Measurements from ENCODE around the gene PLCXD1. TPM values are rescaled to one million over a fixed set of nuclear protein-coding genes. Genes with fewer than 3 reads are reported as not detected.

The PLCXD1 gene
- polyA plus RNA-seq, 1 donor from 2014 or later, result 30.1 TPM

DNA sequence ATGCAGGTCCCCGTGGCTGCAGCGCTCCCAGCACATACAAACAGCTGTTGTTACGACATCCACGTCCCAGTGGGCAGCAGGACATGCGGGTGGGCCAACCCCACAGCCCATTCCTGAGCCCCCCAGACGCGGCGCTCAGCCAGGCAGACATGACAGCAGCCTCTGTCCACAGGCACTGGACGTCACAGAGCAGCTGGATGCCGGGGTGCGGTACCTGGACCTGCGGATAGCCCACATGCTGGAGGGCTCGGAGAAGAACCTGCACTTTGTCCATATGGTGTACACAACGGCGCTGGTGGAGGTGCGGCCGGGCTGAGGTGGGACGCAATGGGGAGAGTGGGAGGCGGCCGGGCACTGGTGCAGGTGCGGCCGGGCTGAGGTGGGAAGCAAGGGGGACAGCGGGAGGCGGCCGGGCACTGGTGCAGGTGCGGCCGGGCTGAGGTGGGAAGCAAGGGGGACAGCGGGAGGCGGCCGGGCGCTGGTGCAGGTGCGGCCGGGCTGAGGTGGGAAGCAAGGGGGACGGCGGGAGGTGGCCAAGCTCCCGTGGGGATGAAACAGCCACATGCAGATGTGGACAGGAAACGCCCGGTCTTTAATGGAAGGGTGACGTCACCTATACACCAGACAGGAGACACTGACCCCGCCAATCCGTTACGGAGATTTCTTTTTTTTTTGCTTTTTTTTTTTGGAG is 9.4 kb downstream of the PLCXD1 start:
- no peak overlapping the region for H3K9ac ChIP-seq (ENCODE audit: low read length)
- H3K9me3 ChIP-seq (ENCODE audit: low read length), result peaks cover 8% of the 10 kb centered on the region
- H3K36me3 ChIP-seq (ENCODE audit: insufficient read depth, low read length), result peaks cover 5% of the 10 kb centered on the region

GRCh38 chrX:291411-291901 is 10.3 kb downstream of the PLCXD1 start:
- TF ChIP-seq EZH2 (IDR thresholded peaks at IDR 0.05; ENCODE audit: borderline replicate concordance, insufficient read depth, low read length, poor library complexity, severe bottlenecking), result no peak
- Histone ChIP-seq H3K4me2 (ENCODE audit: low read length) (no peak overlapping the region), H3K79me2 (replicated peaks; ENCODE audit: insufficient read depth, low read length) (no peaks in the 10 kb centered on the region), H2AFZ (ENCODE audit: low read depth, low read length) (no peak overlapping the region), H3F3A (ENCODE audit: insufficient read depth, low read length, poor library complexity, severe bottlenecking) (no peaks in the 10 kb centered on the region), H3K27ac (ENCODE audit: low read length) (no peak overlapping the region), H3K9me3 (ENCODE audit: low read length) (peaks cover 8% of the 10 kb centered on the region), H4K20me1 (ENCODE audit: insufficient read depth) (no peaks in the 10 kb centered on the region), H3K9me2 (ENCODE audit: insufficient read depth, low read length) (no peaks in the 10 kb centered on the region), H3K36me3 (ENCODE audit: insufficient read depth, low read length) (peaks cover 5% of the 10 kb centered on the region), H3K9ac (ENCODE audit: low read length) (no peak overlapping the region), H3K4me3 (ENCODE audit: low read length) (no peak overlapping the region), H3K27me3 (ENCODE audit: insufficient read depth, low read depth, low read length) (no peaks in the 10 kb centered on the region)

More for the DNA sequence above, 9.4 kb downstream of the PLCXD1 start:
- Histone ChIP-seq H4K20me1 (ENCODE audit: insufficient read depth) (no peaks in the 10 kb centered on the region), H3F3A (ENCODE audit: insufficient read depth, low read length, poor library complexity, severe bottlenecking) (no peaks in the 10 kb centered on the region), H3K27ac (ENCODE audit: low read length) (no peak overlapping the region), H3K79me2 (replicated peaks; ENCODE audit: insufficient read depth, low read length) (no peaks in the 10 kb centered on the region), H3K27me3 (ENCODE audit: insufficient read depth, low read depth, low read length) (no peaks in the 10 kb centered on the region), H3K9me2 (ENCODE audit: insufficient read depth, low read length) (no peaks in the 10 kb centered on the region), H2AFZ (ENCODE audit: low read depth, low read length) (no peak overlapping the region), H3K4me3 (ENCODE audit: low read length) (no peak overlapping the region), H3K4me2 (ENCODE audit: low read length) (no peak overlapping the region)
- TF ChIP-seq RAD21 (conservative IDR thresholded peaks at IDR 0.05) (no peak), TAF1 (IDR thresholded peaks at IDR 0.05; ENCODE audit: low read depth) (no peak), EZH2 (IDR thresholded peaks at IDR 0.05; ENCODE audit: borderline replicate concordance, insufficient read depth, low read length, poor library complexity, severe bottlenecking) (no peak), SMC3 (conservative IDR thresholded peaks at IDR 0.05; ENCODE audit: poor library complexity) (no peak), REST (IDR thresholded peaks at IDR 0.05; ENCODE audit: borderline replicate concordance) (no peak), MXI1 (conservative IDR thresholded peaks at IDR 0.05; ENCODE audit: poor library complexity, severe bottlenecking) (no peak), EP300 (conservative IDR thresholded peaks at IDR 0.05; ENCODE audit: poor library complexity, severe bottlenecking) (no peak), POLR2AphosphoS5 (IDR thresholded peaks at IDR 0.05) (no peak)
- TF ChIP-seq, protein P1, sequence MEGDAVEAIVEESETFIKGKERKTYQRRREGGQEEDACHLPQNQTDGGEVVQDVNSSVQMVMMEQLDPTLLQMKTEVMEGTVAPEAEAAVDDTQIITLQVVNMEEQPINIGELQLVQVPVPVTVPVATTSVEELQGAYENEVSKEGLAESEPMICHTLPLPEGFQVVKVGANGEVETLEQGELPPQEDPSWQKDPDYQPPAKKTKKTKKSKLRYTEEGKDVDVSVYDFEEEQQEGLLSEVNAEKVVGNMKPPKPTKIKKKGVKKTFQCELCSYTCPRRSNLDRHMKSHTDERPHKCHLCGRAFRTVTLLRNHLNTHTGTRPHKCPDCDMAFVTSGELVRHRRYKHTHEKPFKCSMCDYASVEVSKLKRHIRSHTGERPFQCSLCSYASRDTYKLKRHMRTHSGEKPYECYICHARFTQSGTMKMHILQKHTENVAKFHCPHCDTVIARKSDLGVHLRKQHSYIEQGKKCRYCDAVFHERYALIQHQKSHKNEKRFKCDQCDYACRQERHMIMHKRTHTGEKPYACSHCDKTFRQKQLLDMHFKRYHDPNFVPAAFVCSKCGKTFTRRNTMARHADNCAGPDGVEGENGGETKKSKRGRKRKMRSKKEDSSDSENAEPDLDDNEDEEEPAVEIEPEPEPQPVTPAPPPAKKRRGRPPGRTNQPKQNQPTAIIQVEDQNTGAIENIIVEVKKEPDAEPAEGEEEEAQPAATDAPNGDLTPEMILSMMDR (IDR thresholded peaks at IDR 0.05; ENCODE audit: poor library complexity, severe bottlenecking), result no peak

All from neural cell (in vitro differentiated cells).